Ishikawa (cell line): ENCODE results near the gene TACC2.

Experiments
- CEBPB ChIP-seq: IDR thresholded peaks from 2 replicates; pipeline ENCODE4 v1.6.1; 2012
- CREB1 ChIP-seq: IDR thresholded peaks from 2 replicates; pipeline ENCODE4 v1.6.1; 2012; ENCODE audit warnings: low read depth
- EGR1 ChIP-seq: IDR thresholded peaks from 2 replicates; pipeline ENCODE4 v1.6.1; 2012
- EP300 ChIP-seq: IDR thresholded peaks from 2 replicates; pipeline ENCODE4 v1.6.1; 2012; ENCODE audit warnings: borderline replicate concordance
- FOXM1 ChIP-seq: IDR thresholded peaks from 2 replicates; pipeline ENCODE4 v1.6.1; 2012; ENCODE audit warnings: low read depth, borderline replicate concordance
- MAX ChIP-seq: IDR thresholded peaks from 2 replicates; pipeline ENCODE4 v1.6.1; 2012
- NFIC ChIP-seq: IDR thresholded peaks from 2 replicates; pipeline ENCODE4 v1.6.1; 2012
- RAD21 ChIP-seq: IDR thresholded peaks from 2 replicates; pipeline ENCODE4 v1.6.1; 2012; ENCODE audit warnings: low read depth
- REST ChIP-seq: IDR thresholded peaks from 2 replicates; pipeline ENCODE4 v1.6.1; 2012; ENCODE audit warnings: low read depth, mild to moderate bottlenecking
- TAF1 ChIP-seq: IDR thresholded peaks from 2 replicates; pipeline ENCODE4 v1.6.1; 2012; ENCODE audit warnings: low read depth, mild to moderate bottlenecking
- TCF12 ChIP-seq: IDR thresholded peaks from 2 replicates; pipeline ENCODE4 v1.6.1; 2012; ENCODE audit warnings: low read depth
- TEAD4 ChIP-seq: IDR thresholded peaks from 2 replicates; pipeline ENCODE4 v1.6.1; 2012
- USF1 ChIP-seq: IDR thresholded peaks from 2 replicates; pipeline ENCODE4 v1.6.1; 2012
- YY1 ChIP-seq: IDR thresholded peaks from 2 replicates; pipeline ENCODE4 v1.6.1; 2012; ENCODE audit warnings: low read depth
- ZBTB7A ChIP-seq: IDR thresholded peaks from 2 replicates; pipeline ENCODE4 v1.6.1; 2012; ENCODE audit warnings: low read depth

TACC2 gene

GRCh38 chr10:122227754-122228153, 238.8 kb downstream of the TACC2 start:
- TF ChIP-seq REST, result no peak
- TF ChIP-seq TEAD4, result no peak
- no peak for TF ChIP-seq TAF1
- no peak for TF ChIP-seq TCF12
- TF ChIP-seq CEBPB, result no peak
- no peak for TF ChIP-seq RAD21
- TF ChIP-seq FOXM1, result no peak
- no peak for TF ChIP-seq ZBTB7A
- TF ChIP-seq CREB1, result no peak
- TF ChIP-seq YY1, result no peak
- TF ChIP-seq MAX, result no peak
- TF ChIP-seq EP300, result no peak
- no peak for TF ChIP-seq USF1

- TF ChIP-seq CEBPB (no peak), TAF1 (no peak), ZBTB7A (no peak), EP300 (no peak), NFIC (no peak), CREB1 (no peak), YY1 (no peak), MAX (no peak), USF1 (no peak), TCF12 (no peak), REST (no peak), RAD21 (no peak), TEAD4 (no peak), FOXM1 (no peak), EGR1 (no peak)
Observed at GRCh38 chr10:122229666-122230065, 240.7 kb downstream of the TACC2 start.

- TF ChIP-seq ZBTB7A (no peak), CREB1 (no peak), MAX (no peak), REST (no peak)
Observed at GRCh38 chr10:122230222-122230621, 241.3 kb downstream of the TACC2 start.

- TF ChIP-seq RAD21, result no peak
- no peak for TF ChIP-seq YY1
- TF ChIP-seq CREB1, result no peak
- TF ChIP-seq USF1, result no peak
- TF ChIP-seq TCF12, result no peak
- TF ChIP-seq TEAD4, result no peak
- no peak for TF ChIP-seq EGR1
- no peak for TF ChIP-seq FOXM1
- no peak for TF ChIP-seq NFIC
- TF ChIP-seq EP300, result no peak
Observed at GRCh38 chr10:122232769-122233168, 243.8 kb downstream of the TACC2 start.

GRCh38 chr10:122233857-122234348, 244.9 kb downstream of the TACC2 start:
- TF ChIP-seq FOXM1, result no peak
- no peak for TF ChIP-seq REST
- TF ChIP-seq CREB1, result no peak
- TF ChIP-seq MAX, result no peak
- TF ChIP-seq USF1, result no peak
- no peak for TF ChIP-seq ZBTB7A
- TF ChIP-seq EGR1, result no peak
- no peak for TF ChIP-seq YY1
- no peak for TF ChIP-seq EP300
- no peak for TF ChIP-seq TEAD4
- TF ChIP-seq TAF1, result no peak
- TF ChIP-seq CEBPB, result no peak
- no peak for TF ChIP-seq RAD21
- no peak for TF ChIP-seq NFIC
- no peak for TF ChIP-seq TCF12
